ENCODE data around the gene SHC2.

- no peak for TF ChIP-seq SMC3 (IDR thresholded peaks at IDR 0.05; ENCODE audit: low read depth, low read length)
- TF ChIP-seq CTCF (IDR thresholded peaks at IDR 0.05) = no peak
- TF ChIP-seq POLR2AphosphoS5 (IDR thresholded peaks at IDR 0.05; ENCODE audit: low read depth, low read length) = no peak
- TF ChIP-seq, protein P1, sequence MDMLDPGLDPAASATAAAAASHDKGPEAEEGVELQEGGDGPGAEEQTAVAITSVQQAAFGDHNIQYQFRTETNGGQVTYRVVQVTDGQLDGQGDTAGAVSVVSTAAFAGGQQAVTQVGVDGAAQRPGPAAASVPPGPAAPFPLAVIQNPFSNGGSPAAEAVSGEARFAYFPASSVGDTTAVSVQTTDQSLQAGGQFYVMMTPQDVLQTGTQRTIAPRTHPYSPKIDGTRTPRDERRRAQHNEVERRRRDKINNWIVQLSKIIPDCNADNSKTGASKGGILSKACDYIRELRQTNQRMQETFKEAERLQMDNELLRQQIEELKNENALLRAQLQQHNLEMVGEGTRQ (IDR thresholded peaks at IDR 0.05; ENCODE audit: borderline replicate concordance, low read depth, low read length) = no peak
Observed at GRCh38 chr19:478236-478903, 17.5 kb upstream of the SHC2 start.
